ENCODE measurements around the gene ARG1. TPM values are rescaled to one million over a fixed set of nuclear protein-coding genes. Genes with fewer than 3 reads are reported as not detected.

ARG1 gene
- total RNA-seq, 6 experiments from 2014 or later = not detected

DNA sequence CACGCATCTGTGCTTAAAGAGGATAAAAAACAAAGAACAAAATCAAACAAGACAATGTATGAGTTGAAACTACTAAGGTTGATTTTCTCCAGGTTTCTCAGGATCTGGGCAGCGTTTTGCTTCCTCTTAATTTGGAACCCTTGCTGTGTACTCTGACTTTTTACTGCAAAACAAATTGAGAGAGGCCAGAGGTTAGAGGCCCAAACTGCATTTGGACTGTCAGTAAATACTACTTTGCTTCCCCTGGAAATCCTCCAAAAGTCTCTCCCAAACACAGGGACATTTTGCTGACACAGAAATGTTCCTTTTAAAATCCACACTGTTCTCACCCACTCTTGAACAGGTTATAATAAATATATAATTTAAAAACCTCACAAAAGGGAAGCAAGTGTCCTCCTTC lies 1.1 kb downstream of the ARG1 start:
- Mint-ChIP-seq H3K27ac (no peak overlapping the region), H3K36me3 (ENCODE audit: low read depth) (peaks cover 9% of the 10 kb centered on the region; the same call in 1 of the 2 replicates), H3K4me3 (no peak overlapping the region), H3K27me3 (ENCODE audit: insufficient read depth) (no peaks in the 10 kb centered on the region), H3K4me1 (ENCODE audit: low read depth) (no peaks in the 10 kb centered on the region), H3K9me3 (no peaks in the 10 kb centered on the region)
- no peak for DNase-seq
- TF ChIP-seq, protein P1, sequence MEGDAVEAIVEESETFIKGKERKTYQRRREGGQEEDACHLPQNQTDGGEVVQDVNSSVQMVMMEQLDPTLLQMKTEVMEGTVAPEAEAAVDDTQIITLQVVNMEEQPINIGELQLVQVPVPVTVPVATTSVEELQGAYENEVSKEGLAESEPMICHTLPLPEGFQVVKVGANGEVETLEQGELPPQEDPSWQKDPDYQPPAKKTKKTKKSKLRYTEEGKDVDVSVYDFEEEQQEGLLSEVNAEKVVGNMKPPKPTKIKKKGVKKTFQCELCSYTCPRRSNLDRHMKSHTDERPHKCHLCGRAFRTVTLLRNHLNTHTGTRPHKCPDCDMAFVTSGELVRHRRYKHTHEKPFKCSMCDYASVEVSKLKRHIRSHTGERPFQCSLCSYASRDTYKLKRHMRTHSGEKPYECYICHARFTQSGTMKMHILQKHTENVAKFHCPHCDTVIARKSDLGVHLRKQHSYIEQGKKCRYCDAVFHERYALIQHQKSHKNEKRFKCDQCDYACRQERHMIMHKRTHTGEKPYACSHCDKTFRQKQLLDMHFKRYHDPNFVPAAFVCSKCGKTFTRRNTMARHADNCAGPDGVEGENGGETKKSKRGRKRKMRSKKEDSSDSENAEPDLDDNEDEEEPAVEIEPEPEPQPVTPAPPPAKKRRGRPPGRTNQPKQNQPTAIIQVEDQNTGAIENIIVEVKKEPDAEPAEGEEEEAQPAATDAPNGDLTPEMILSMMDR (IDR thresholded peaks at IDR 0.05) = no peak

- TF ChIP-seq, protein P1 (IDR thresholded peaks at IDR 0.05) = no peak
- no peak for DNase-seq
- Mint-ChIP-seq H3K27ac (no peak overlapping the region), H3K9me3 (no peaks in the 10 kb centered on the region), H3K4me3 (no peak overlapping the region), H3K4me1 (ENCODE audit: low read depth) (no peaks in the 10 kb centered on the region), H3K36me3 (ENCODE audit: low read depth) (peaks cover 9% of the 10 kb centered on the region; the same call in 1 of the 2 replicates), H3K27me3 (ENCODE audit: insufficient read depth) (no peaks in the 10 kb centered on the region)
These were observed 1.7 kb downstream of the ARG1 start for GRCh38 chr6:131574686-131575085.

DNA sequence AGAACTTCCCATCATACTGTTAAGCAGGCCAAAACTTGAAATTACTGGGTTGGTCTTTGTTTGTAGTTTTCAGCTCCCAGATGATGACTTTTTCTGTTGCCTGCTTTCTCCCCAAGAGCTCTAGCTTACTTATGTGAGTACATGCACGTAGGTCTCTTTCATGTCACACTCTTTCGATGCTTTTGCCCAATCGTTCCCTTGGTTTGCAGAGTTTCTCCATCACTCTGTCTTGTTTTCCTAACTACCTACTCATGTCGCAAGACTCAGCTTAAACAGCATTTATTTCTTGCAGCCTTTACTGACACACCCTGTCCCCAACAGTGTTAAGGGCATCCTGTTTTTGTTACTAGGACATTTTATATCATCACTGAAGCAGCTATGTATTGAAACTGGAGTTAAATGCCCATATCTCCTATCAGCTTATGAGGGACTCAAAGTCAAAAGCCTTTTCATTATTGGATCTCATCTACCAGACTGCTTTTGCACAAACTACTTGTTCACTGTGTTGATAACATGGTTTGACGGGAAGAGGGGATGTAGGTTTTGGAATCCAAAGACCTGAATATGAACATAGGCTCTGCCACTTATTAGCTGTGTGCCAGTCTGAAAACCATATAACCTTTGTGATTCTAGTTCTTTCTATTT lies 2.9 kb downstream of the ARG1 start:
- DNase-seq = no peak
- TF ChIP-seq, protein P1 (IDR thresholded peaks at IDR 0.05) = no peak
- Mint-ChIP-seq H3K36me3 (ENCODE audit: low read depth) (peaks cover 15% of the 10 kb centered on the region; the same call in 1 of the 2 replicates), H3K27me3 (ENCODE audit: insufficient read depth) (no peaks in the 10 kb centered on the region), H3K9me3 (no peaks in the 10 kb centered on the region), H3K27ac (no peak overlapping the region), H3K4me1 (ENCODE audit: low read depth) (no peaks in the 10 kb centered on the region), H3K4me3 (no peak overlapping the region)

GRCh38 chr6:131581523-131581922 lies 8.5 kb downstream of the ARG1 start:
- TF ChIP-seq, protein P1 (IDR thresholded peaks at IDR 0.05) = no peak
- H3K36me3 Mint-ChIP-seq (ENCODE audit: low read depth) = peaks cover 6% of the 10 kb centered on the region
- H3K27ac Mint-ChIP-seq = no peak overlapping the region
- no peaks in the 10 kb centered on the region for H3K27me3 Mint-ChIP-seq (ENCODE audit: insufficient read depth)
- H3K4me1 Mint-ChIP-seq (ENCODE audit: low read depth) = no peaks in the 10 kb centered on the region
- DNase-seq = no peak
- H3K9me3 Mint-ChIP-seq = no peaks in the 10 kb centered on the region
- H3K4me3 Mint-ChIP-seq = no peak overlapping the region

- H3K4me3 Mint-ChIP-seq = no peak overlapping the region
- H3K27me3 Mint-ChIP-seq (ENCODE audit: insufficient read depth) = no peaks in the 10 kb centered on the region
- H3K36me3 Mint-ChIP-seq (ENCODE audit: low read depth) = peaks cover 18% of the 10 kb centered on the region
- TF ChIP-seq, protein P1 (IDR thresholded peaks at IDR 0.05) = no peak
- no peaks in the 10 kb centered on the region for H3K4me1 Mint-ChIP-seq (ENCODE audit: low read depth)
- no peak overlapping the region for H3K27ac Mint-ChIP-seq
- no peak for DNase-seq
- no peaks in the 10 kb centered on the region for H3K9me3 Mint-ChIP-seq
These were observed 13.5 kb downstream of the ARG1 start for GRCh38 chr6:131586543-131586942.

Measured in HFFc6 (cell line).